Measurements from ENCODE around the gene SMIM36. TPM values are rescaled to one million over a fixed set of nuclear protein-coding genes. Genes with fewer than 3 reads are reported as not detected.

Gene SMIM36
- total RNA-seq, 1 experiment from 2014 or later, result not detected

GRCh38 chr17:55500103-55500502 is 11.1 kb downstream of the SMIM36 start:
- ATAC-seq (peak; percentile 39; the same call in 1 of the 2 replicates), DNase-seq (ENCODE audit: low spot score) (no peak)
- H3K36me3 Mint-ChIP-seq, result peaks cover 3% of the 10 kb centered on the region
- no peaks in the 10 kb centered on the region for H3K27me3 Mint-ChIP-seq (ENCODE audit: low read depth)
- TF ChIP-seq ZNF121 (CRISPR knock-in tag; IDR thresholded peaks at IDR 0.05), result peak; percentile 87
- TF ChIP-seq AFF4 (CRISPR knock-in tag; IDR thresholded peaks at IDR 0.05; ENCODE audit: borderline replicate concordance), result no peak
- TF ChIP-seq CBFB (CRISPR knock-in tag; IDR thresholded peaks at IDR 0.05; ENCODE audit: low read depth), result no peak
- TF ChIP-seq, protein P1, sequence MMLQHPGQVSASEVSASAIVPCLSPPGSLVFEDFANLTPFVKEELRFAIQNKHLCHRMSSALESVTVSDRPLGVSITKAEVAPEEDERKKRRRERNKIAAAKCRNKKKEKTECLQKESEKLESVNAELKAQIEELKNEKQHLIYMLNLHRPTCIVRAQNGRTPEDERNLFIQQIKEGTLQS (CRISPR knock-in tag; conservative IDR thresholded peaks at IDR 0.05), result no peak
- no peak for TF ChIP-seq GABPB1 (CRISPR knock-in tag; IDR thresholded peaks at IDR 0.05)
- TF ChIP-seq JAZF1 (CRISPR knock-in tag; IDR thresholded peaks at IDR 0.05), result no peak
- no peak for TF ChIP-seq AR (CRISPR knock-in tag; IDR thresholded peaks at IDR 0.05)
- no peak for TF ChIP-seq OVOL2 (CRISPR knock-in tag; IDR thresholded peaks at IDR 0.05; ENCODE audit: borderline replicate concordance)
- no peak overlapping the region for H3K4me3 Mint-ChIP-seq
- H3K27ac Mint-ChIP-seq, result 0 out of 2 replicates have a peak overlapping the region, but pooled peaks have one; percentile 10
- 0 out of 2 replicates have a peak, but pooled peaks cover 2% of the 10 kb centered on the region for H3K4me1 Mint-ChIP-seq
- CTCF ChIA-PET, result interaction anchor here (0.9 to 1.6 kb wide), 2 partner anchors 14 to 235 kb away, joined by 3 to 5 read pairs; no protein-coding TSS in a partner anchor
- POLR2A ChIA-PET, result no interaction called here
- H3K9me3 Mint-ChIP-seq, result no peaks in the 10 kb centered on the region

GRCh38 chr17:55496094-55496881 is 15.0 kb downstream of the SMIM36 start:
- Mint-ChIP-seq H3K27me3 (ENCODE audit: low read depth) (no peaks in the 10 kb centered on the region; the same call in 1 of the 2 replicates), H3K4me1 (peaks cover 9% of the 10 kb centered on the region), H3K27ac (no peak overlapping the region), H3K9me3 (no peaks in the 10 kb centered on the region), H3K36me3 (no peaks in the 10 kb centered on the region), H3K4me3 (no peak overlapping the region)
- no peak for TF ChIP-seq ZNF671 (CRISPR knock-in tag; IDR thresholded peaks at IDR 0.05)
- no peak for TF ChIP-seq NR1H2 (CRISPR knock-in tag; IDR thresholded peaks at IDR 0.05)
- no peak for TF ChIP-seq ETV6 (CRISPR knock-in tag; IDR thresholded peaks at IDR 0.05)
- TF ChIP-seq, protein P2, sequence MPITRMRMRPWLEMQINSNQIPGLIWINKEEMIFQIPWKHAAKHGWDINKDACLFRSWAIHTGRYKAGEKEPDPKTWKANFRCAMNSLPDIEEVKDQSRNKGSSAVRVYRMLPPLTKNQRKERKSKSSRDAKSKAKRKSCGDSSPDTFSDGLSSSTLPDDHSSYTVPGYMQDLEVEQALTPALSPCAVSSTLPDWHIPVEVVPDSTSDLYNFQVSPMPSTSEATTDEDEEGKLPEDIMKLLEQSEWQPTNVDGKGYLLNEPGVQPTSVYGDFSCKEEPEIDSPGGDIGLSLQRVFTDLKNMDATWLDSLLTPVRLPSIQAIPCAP (CRISPR knock-in tag; IDR thresholded peaks at IDR 0.05), result no peak
- no peak for TF ChIP-seq ESRRA (CRISPR knock-in tag; IDR thresholded peaks at IDR 0.05; ENCODE audit: borderline replicate concordance)
- TF ChIP-seq IRF2 (CRISPR knock-in tag; IDR thresholded peaks at IDR 0.05; ENCODE audit: borderline replicate concordance, low read depth), result no peak
- no peak for TF ChIP-seq ZBTB21 (CRISPR knock-in tag; IDR thresholded peaks at IDR 0.05; ENCODE audit: borderline replicate concordance)
- no peak for TF ChIP-seq SMAD4 (CRISPR knock-in tag; IDR thresholded peaks at IDR 0.05)
- TF ChIP-seq PRDM15 (CRISPR knock-in tag; IDR thresholded peaks at IDR 0.05), result peak; percentile 55; the same call in 1 of the 2 replicates
- ChIA-PET POLR2A (no interaction called here), CTCF (no interaction called here)
- no peak for ATAC-seq
- DNase-seq (ENCODE audit: low spot score), result no peak
